H1 (cell line): Measurements from ENCODE around the gene EPHB1. TPM values are rescaled to one million over a fixed set of nuclear protein-coding genes. Genes with fewer than 3 reads are reported as not detected.

Experiments used
- EZH2 ChIP-seq: fragments of 200-600 bp; sonication (generic); IDR thresholded peaks from 2 replicates; pipeline ENCODE4 v1.7.1; 2012; ENCODE audit warnings: low read depth, mild to moderate bottlenecking, moderate library complexity, low read length, inconsistent platforms; ENCODE audit not compliant: severe bottlenecking
- NANOG ChIP-seq: IDR thresholded peaks from 2 replicates; pipeline ENCODE4 v1.6.1; 2011; ENCODE audit warnings: low read length, low read depth, mild to moderate bottlenecking, inconsistent platforms; ENCODE audit not compliant: insufficient read depth, poor library complexity, severe bottlenecking
- RFX5 ChIP-seq: IDR thresholded peaks from 2 replicates; pipeline ENCODE4 v1.6.1; 2011; ENCODE audit warnings: low read depth, low read length, improper control_type of control experiment, borderline replicate concordance
- polyA plus RNA-seq, 7 experiments: library from polyadenylated mRNA; depleted of rRNA in 3 of 7; stranded (reverse) in 5 of 7; unstranded in 2 of 7; fragments of >200 nt in 5 of 7; fragments of 200-250 nt in 2 of 7; gene quantifications; 1 replicate in 5 of 7; 2 replicates in 1 of 7; 4 replicates in 1 of 7; pipeline versions ENCODE4 v1.2.1 to v1.2.3, GENCODE V29; 2011 to 2013; ENCODE audit warnings: missing spikeins in 2 of 7, mixed read lengths in 2 of 7
- total RNA-seq: library from RNA; stranded (reverse); fragmentation: NEBNext Ultra II Directional; extraction: Animal tissue kit (Norgen Biotek cat#: 25700); gene quantifications from 2 replicates; pipeline ENCODE4 v1.2.1, GENCODE V29; 2021
- TF ChIP-seq, protein P1 (sequence below): IDR thresholded peaks from 2 replicates; pipeline ENCODE4 v1.6.1; 2012; ENCODE audit warnings: low read length, inconsistent platforms

The EPHB1 gene
- total and polyA plus RNA-seq, 2 of the 8 experiments (the other 6 are each of a cell fraction or from before 2014, with no cell fraction given) = 3.5 to 5.9 TPM

DNA sequence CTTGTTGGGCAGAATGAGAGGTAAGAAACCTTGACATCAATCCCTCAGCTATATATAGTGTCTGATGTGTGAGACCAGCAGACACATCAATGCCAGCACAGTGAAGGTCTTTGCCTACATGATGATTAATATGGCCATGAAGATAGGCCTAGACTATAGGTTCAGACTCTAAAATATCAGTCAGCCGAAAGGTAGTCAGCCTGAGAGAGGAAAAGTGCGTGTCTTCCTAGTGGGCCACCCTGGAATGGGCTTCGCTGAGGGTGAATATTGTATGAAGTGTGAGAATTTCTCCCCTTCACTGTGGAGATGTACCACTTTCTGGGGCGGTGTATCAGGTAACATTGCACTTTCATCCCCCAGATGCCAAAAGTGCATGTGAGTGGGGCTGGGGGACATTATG lies 33.0 kb upstream of the EPHB1 start (continued):
- TF ChIP-seq, protein P1, sequence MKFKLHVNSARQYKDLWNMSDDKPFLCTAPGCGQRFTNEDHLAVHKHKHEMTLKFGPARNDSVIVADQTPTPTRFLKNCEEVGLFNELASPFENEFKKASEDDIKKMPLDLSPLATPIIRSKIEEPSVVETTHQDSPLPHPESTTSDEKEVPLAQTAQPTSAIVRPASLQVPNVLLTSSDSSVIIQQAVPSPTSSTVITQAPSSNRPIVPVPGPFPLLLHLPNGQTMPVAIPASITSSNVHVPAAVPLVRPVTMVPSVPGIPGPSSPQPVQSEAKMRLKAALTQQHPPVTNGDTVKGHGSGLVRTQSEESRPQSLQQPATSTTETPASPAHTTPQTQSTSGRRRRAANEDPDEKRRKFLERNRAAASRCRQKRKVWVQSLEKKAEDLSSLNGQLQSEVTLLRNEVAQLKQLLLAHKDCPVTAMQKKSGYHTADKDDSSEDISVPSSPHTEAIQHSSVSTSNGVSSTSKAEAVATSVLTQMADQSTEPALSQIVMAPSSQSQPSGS = no peak
- TF ChIP-seq EZH2 (no peak), NANOG (no peak), RFX5 (no peak)
